Uterus (tissue), 2 donors: ENCODE results near the gene SH2D4B.

Experiments
- CTCF ChIP-seq, 4 experiments: fragments of 200-600 bp in 2 of 4; fragments of 450-650 bp in 2 of 4; sonication (generic) in 2 of 4; IDR thresholded peaks; one replicate each; pipeline ENCODE4 v1.5.1; 2016 to 2019; ENCODE audit warnings: antibody characterized with exemption in 4 of 4, mild to moderate bottlenecking in 2 of 4, moderate library complexity in 1 of 4
- POLR2A ChIP-seq, 2 donors: fragments of 450-650 bp; IDR thresholded peaks; one replicate each; pipeline ENCODE4 v1.6.1; 2016; ENCODE audit warnings: antibody characterized with exemption in 2 of 2, mild to moderate bottlenecking in 1 of 2, moderate library complexity in 1 of 2

GRCh38 chr10:80602881-80603280 is 65.2 kb downstream of the SH2D4B start:
- TF ChIP-seq POLR2A (IDR thresholded peaks at IDR 0.05) (no peak), CTCF (IDR thresholded peaks at IDR 0.05) (no peak)
